Breast epithelium (tissue), 4 donors: ENCODE results near the gene HS3ST1. TPM values are rescaled to one million over a fixed set of nuclear protein-coding genes. Genes with fewer than 3 reads are reported as not detected.

Experiments
- DNase-seq, 2 donors: peaks; one replicate each; pipeline ENCODE4 v3.0.0-alpha.2; 2019; ENCODE audit warnings: low spot score in 2 of 2
- H3K27ac ChIP-seq, 2 donors: fragments of 200-600 bp; sonication (generic) in 1 of 2; one replicate each; pipeline ENCODE4 v1.5.1; 2016 to 2019; ENCODE audit warnings: mild to moderate bottlenecking in 1 of 2
- H3K27me3 ChIP-seq, 2 donors: fragments of 200-600 bp; sonication (generic) in 1 of 2; one replicate each; pipeline versions ENCODE4 v1.5.1 to v1.6.0; 2017 to 2019; ENCODE audit warnings: control low read depth in 1 of 2, mild to moderate bottlenecking in 1 of 2
- H3K36me3 ChIP-seq: fragments of 200-600 bp; one replicate; pipeline ENCODE4 v1.5.1; 2019
- H3K4me1 ChIP-seq, 2 donors: fragments of 200-600 bp; sonication (generic); one replicate each; pipeline ENCODE4 v1.5.1; 2016 to 2019; ENCODE audit warnings: control low read depth in 1 of 2
- H3K4me3 ChIP-seq, 3 donors: fragments of 200-600 bp; sonication (generic); 1 replicate in 2 of 3; 2 replicates in 1 of 3; pipeline ENCODE4 v1.5.1; 2016 to 2019; ENCODE audit warnings: mild to moderate bottlenecking in 3 of 3, moderate library complexity in 2 of 3
- H3K9me3 ChIP-seq, 2 donors: fragments of 200-600 bp; sonication (generic) in 1 of 2; one replicate each; pipeline ENCODE4 v1.5.1; 2016 to 2019; ENCODE audit warnings: control low read depth in 1 of 2
- POLR2A ChIP-seq: fragments of 450-650 bp; IDR thresholded peaks from one replicate; pipeline ENCODE4 v1.6.1; 2016; ENCODE audit warnings: antibody characterized with exemption, mild to moderate bottlenecking, moderate library complexity
- POLR2AphosphoS5 ChIP-seq, 3 donors: sonication (generic); formaldehyde crosslinking; IDR thresholded peaks; one replicate each; pipeline ENCODE4 v1.6.1; 2017; ENCODE audit warnings: antibody characterized with exemption in 3 of 3
- intact Hi-C: fragments of 100-400 bp; cut with DNase I; formaldehyde crosslinking; loops from one replicate; pipeline ENCODE4 v1.15.1; 2023; ENCODE audit warnings: low total_unique reads
- total RNA-seq, 3 donors: library from RNA; depleted of rRNA; stranded (reverse); fragments of >200 nt; gene quantifications; one replicate each; pipeline ENCODE4 v1.1.0, GENCODE V29; 2016
- TF ChIP-seq, protein P1 (sequence below), 3 donors: fragments of 450-650 bp; IDR thresholded peaks; one replicate each; pipeline ENCODE4 v1.5.1; 2016 to 2017; ENCODE audit warnings: antibody characterized with exemption in 3 of 3, mild to moderate bottlenecking in 3 of 3, moderate library complexity in 3 of 3

Gene HS3ST1
- total RNA-seq, 3 donors from 2014 or later: 1.6 to 3.8 (median 3.6) TPM

DNA sequence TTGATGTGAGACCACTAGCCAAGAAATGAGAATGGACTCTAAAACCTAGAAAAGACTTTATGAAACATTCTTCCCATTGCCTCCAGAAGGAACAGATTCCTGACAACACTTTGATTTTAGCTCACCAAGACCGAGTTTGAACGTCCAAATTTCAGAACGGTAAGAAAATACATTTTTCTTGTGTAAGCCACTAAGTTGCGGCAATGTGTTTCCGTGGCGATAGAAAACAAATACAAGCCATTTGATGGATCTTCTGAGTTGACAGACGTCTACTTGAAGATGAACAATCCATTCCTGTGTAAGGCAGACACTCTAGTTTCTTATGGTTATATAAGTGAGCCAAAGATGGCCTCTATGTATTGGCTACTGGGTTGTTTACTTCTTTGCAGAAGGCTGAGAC is 52.5 kb downstream of the HS3ST1 start:
- DNase-seq: no peak
- Histone ChIP-seq H3K4me1 (no peaks in the 10 kb centered on the region), H3K4me3 (no peak overlapping the region), H3K9me3 (no peaks in the 10 kb centered on the region), H3K36me3 (no peaks in the 10 kb centered on the region), H3K27me3 (no peaks in the 10 kb centered on the region), H3K27ac (no peak overlapping the region)
- intact Hi-C loops: no loop called here
- TF ChIP-seq, protein P1, sequence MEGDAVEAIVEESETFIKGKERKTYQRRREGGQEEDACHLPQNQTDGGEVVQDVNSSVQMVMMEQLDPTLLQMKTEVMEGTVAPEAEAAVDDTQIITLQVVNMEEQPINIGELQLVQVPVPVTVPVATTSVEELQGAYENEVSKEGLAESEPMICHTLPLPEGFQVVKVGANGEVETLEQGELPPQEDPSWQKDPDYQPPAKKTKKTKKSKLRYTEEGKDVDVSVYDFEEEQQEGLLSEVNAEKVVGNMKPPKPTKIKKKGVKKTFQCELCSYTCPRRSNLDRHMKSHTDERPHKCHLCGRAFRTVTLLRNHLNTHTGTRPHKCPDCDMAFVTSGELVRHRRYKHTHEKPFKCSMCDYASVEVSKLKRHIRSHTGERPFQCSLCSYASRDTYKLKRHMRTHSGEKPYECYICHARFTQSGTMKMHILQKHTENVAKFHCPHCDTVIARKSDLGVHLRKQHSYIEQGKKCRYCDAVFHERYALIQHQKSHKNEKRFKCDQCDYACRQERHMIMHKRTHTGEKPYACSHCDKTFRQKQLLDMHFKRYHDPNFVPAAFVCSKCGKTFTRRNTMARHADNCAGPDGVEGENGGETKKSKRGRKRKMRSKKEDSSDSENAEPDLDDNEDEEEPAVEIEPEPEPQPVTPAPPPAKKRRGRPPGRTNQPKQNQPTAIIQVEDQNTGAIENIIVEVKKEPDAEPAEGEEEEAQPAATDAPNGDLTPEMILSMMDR (IDR thresholded peaks at IDR 0.05): no peak
- TF ChIP-seq POLR2A: no peak
- no peak for TF ChIP-seq POLR2AphosphoS5 (IDR thresholded peaks at IDR 0.05)

GRCh38 chr4:11368701-11369115 is 60.0 kb downstream of the HS3ST1 start:
- Histone ChIP-seq H3K4me3 (no peak overlapping the region), H3K4me1 (peaks cover 0 to 10% of the 10 kb centered on the region in 2 donors), H3K27ac (no peak overlapping the region), H3K36me3 (no peaks in the 10 kb centered on the region), H3K27me3 (no peaks in the 10 kb centered on the region), H3K9me3 (no peaks in the 10 kb centered on the region)
- intact Hi-C loops: no loop called here
- no peak for DNase-seq
- TF ChIP-seq, protein P1 (IDR thresholded peaks at IDR 0.05): no peak
- TF ChIP-seq POLR2AphosphoS5 (IDR thresholded peaks at IDR 0.05): no peak
- TF ChIP-seq POLR2A: no peak

DNA sequence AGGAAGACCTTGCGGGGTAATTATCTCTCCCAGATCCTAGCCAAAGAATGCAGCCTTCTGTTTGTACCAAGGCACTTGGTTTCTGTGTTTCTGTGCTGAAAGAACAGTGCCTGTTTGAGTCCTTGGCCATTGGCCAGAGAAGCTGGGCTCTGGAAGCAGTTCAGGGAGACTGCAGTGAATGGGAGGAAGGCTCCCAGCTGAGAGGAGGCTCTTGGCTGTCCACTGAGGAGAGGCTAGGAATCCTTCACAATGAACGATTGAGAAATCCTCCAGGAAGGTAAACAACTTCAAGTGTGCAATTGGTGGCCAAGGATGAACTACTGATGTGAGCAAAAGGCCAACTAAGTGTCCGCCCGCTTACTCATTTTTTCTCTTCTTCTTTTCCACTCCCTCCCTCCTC is 61.3 kb downstream of the HS3ST1 start:
- Histone ChIP-seq H3K36me3 (no peaks in the 10 kb centered on the region), H3K9me3 (no peaks in the 10 kb centered on the region), H3K27ac (peak overlapping the region; percentile 60 to 65), H3K27me3 (no peaks in the 10 kb centered on the region), H3K4me3 (no peak overlapping the region), H3K4me1 (peaks cover 0 to 10% of the 10 kb centered on the region in 2 donors)
- TF ChIP-seq, protein P1 (IDR thresholded peaks at IDR 0.05): no peak
- TF ChIP-seq POLR2AphosphoS5 (IDR thresholded peaks at IDR 0.05): peak; percentile 31 to 63 (median 31)
- intact Hi-C loops: no loop called here
- peak in 1 of 2 donors; percentile 88 for DNase-seq

DNA sequence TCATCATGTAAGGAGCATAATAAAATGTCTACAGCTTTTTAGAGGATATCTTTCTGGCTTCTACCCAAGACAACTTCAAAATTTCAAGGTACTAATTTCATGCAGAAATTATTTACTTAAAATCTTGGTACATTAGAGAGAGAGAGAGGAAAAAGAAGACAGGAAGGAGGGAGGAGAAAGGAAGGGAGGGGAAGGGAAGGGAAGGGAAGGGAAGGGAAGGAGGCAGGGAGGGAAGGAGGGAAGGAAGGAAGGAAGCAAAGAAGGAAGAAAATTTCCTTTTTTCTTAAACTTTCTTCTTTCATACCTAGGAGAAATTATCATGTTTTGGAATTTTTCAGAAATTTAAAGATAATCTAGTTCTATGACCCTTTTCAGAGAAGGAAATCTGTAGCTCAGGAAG is 61.8 kb downstream of the HS3ST1 start:
- intact Hi-C loops: no loop called here
- Histone ChIP-seq H3K4me1 (peaks cover 0 to 10% of the 10 kb centered on the region in 2 donors), H3K27ac (peak overlapping the region; percentile 60 to 65)

DNA sequence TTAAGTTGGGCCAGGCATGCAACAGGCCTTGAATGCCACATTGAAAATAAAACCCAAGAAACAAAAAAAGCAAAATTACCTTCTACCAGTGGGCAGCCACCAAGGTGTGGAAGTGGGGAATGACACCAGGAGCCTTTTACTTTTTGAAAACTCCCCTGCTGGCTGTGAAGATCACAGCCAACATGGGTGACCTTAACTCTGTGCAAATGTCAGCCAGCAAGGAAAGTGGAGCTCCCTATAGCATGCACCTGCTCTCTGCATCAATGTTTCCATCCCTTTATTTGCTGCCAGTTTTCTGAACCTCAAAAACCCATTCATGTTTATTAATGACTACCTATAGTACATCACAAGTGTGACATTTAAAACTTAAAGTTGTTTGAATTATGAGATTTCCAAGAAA is 63.7 kb downstream of the HS3ST1 start:
- DNase-seq: no peak
- Histone ChIP-seq H3K9me3 (no peaks in the 10 kb centered on the region), H3K4me3 (no peak overlapping the region), H3K27me3 (no peaks in the 10 kb centered on the region), H3K4me1 (peaks cover 0 to 10% of the 10 kb centered on the region in 2 donors), H3K27ac (no peak overlapping the region), H3K36me3 (no peaks in the 10 kb centered on the region)
- intact Hi-C loops: no loop called here
- TF ChIP-seq, protein P1 (IDR thresholded peaks at IDR 0.05): no peak
- TF ChIP-seq POLR2AphosphoS5 (IDR thresholded peaks at IDR 0.05) (no peak), POLR2A (no peak)

More for the DNA sequence above, 61.8 kb downstream of the HS3ST1 start:
- DNase-seq: no peak
- no peaks in the 10 kb centered on the region for H3K36me3 ChIP-seq
- H3K9me3 ChIP-seq: no peaks in the 10 kb centered on the region
- no peak overlapping the region for H3K4me3 ChIP-seq
- H3K27me3 ChIP-seq: no peaks in the 10 kb centered on the region
- TF ChIP-seq, protein P1 (IDR thresholded peaks at IDR 0.05): no peak
- TF ChIP-seq POLR2A: no peak
- no peak for TF ChIP-seq POLR2AphosphoS5 (IDR thresholded peaks at IDR 0.05)
